Calu3 (cell line): ENCODE measurements around the gene TGFBR2. TPM values are rescaled to one million over a fixed set of nuclear protein-coding genes. Genes with fewer than 3 reads are reported as not detected.
A peak's percentile ranks its signal among the peaks of the same experiment; 100 is the strongest.

Experiments
- BruUV-seq: library from RNA; stranded (reverse); fragments of 400-500 nt; replicated peaks from 2 replicates; lab custom pipeline; 2021; lab: Mats Ljungman, UMichigan
- CTCF ChIA-PET: fragments of 300-600 bp; sonication (Branson Sonifier 250); formaldehyde crosslinking; loops from one replicate; lab custom pipeline; 2022; ENCODE audit warnings: antibody characterized with exemption; lab: Charles Lee
- DNase-seq: peaks from one replicate; pipeline ENCODE4 v3.0.0; 2022
- H3K27ac Mint-ChIP-seq: one replicate; pipeline ENCODE4 v1.8.0; 2022; ENCODE audit warnings: mixed read lengths; ENCODE audit not compliant: unreplicated experiment
- H3K27me3 Mint-ChIP-seq: one replicate; pipeline ENCODE4 v1.8.0; 2022; ENCODE audit warnings: mixed read lengths; ENCODE audit not compliant: unreplicated experiment
- H3K36me3 Mint-ChIP-seq: one replicate; pipeline ENCODE4 v1.8.0; 2022; ENCODE audit warnings: mild to moderate bottlenecking, moderate library complexity, mixed read lengths; ENCODE audit not compliant: insufficient read depth, unreplicated experiment
- H3K4me1 Mint-ChIP-seq: one replicate; pipeline ENCODE4 v1.8.0; 2022; ENCODE audit warnings: mild to moderate bottlenecking, low read depth, mixed read lengths; ENCODE audit not compliant: unreplicated experiment
- H3K4me3 Mint-ChIP-seq: one replicate; pipeline ENCODE4 v1.8.0; 2022; ENCODE audit warnings: mild to moderate bottlenecking, low read depth, moderate library complexity, mixed read lengths; ENCODE audit not compliant: unreplicated experiment
- H3K9me3 Mint-ChIP-seq: one replicate; pipeline ENCODE4 v1.8.0; 2022; ENCODE audit warnings: low read depth, mixed read lengths; ENCODE audit not compliant: unreplicated experiment
- intact Hi-C: fragments of 100-400 bp; cut with micrococcal nuclease; formaldehyde crosslinking; loops from one replicate; pipeline ENCODE4 v1.10.0; 2022; ENCODE audit not compliant: unreplicated experiment
- total RNA-seq: library from RNA; stranded (reverse); gene quantifications from 2 replicates; pipeline ENCODE4 v1.2.3, GENCODE V29; 2022
- TF ChIP-seq, protein P1 (sequence below): fragments of 200-600 bp; IDR thresholded peaks from one replicate; pipeline ENCODE4 v1.8.0; 2022; ENCODE audit warnings: antibody characterized with exemption; ENCODE audit not compliant: unreplicated experiment

Gene TGFBR2
- total RNA-seq, 1 experiment from 2014 or later = 105 TPM

DNA sequence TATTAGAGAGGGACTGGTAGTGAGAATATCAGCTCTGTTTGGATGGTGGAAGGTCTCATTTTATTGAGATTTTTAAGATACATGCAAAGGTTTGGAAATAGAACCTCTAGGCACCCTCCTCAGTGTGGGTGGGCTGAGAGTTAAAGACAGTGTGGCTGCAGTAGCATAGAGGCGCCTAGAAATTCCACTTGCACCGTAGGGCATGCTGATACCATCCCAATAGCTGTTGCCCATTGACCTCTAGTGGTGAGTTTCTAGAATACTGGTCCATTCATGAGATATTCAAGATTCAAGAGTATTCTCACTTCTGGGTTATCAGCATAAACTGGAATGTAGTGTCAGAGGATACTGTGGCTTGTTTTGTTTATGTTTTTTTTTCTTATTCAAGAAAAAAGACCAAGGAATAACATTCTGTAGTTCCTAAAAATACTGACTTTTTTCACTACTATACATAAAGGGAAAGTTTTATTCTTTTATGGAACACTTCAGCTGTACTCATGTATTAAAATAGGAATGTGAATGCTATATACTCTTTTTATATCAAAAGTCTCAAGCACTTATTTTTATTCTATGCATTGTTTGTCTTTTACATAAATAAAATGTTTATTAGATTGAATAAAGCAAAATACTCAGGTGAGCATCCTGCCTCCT lies 87.2 kb downstream of the TGFBR2 start:
- peak; percentile 45 for DNase-seq
- peaks cover 38% of the 10 kb centered on the region for H3K36me3 Mint-ChIP-seq
- TF ChIP-seq, protein P1, sequence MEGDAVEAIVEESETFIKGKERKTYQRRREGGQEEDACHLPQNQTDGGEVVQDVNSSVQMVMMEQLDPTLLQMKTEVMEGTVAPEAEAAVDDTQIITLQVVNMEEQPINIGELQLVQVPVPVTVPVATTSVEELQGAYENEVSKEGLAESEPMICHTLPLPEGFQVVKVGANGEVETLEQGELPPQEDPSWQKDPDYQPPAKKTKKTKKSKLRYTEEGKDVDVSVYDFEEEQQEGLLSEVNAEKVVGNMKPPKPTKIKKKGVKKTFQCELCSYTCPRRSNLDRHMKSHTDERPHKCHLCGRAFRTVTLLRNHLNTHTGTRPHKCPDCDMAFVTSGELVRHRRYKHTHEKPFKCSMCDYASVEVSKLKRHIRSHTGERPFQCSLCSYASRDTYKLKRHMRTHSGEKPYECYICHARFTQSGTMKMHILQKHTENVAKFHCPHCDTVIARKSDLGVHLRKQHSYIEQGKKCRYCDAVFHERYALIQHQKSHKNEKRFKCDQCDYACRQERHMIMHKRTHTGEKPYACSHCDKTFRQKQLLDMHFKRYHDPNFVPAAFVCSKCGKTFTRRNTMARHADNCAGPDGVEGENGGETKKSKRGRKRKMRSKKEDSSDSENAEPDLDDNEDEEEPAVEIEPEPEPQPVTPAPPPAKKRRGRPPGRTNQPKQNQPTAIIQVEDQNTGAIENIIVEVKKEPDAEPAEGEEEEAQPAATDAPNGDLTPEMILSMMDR = peak; percentile 51
- peaks cover 35% of the 10 kb centered on the region for H3K4me1 Mint-ChIP-seq
- H3K9me3 Mint-ChIP-seq = no peaks in the 10 kb centered on the region
- H3K27me3 Mint-ChIP-seq = no peaks in the 10 kb centered on the region
- CTCF ChIA-PET = interaction anchor here (0.5 to 1.7 kb wide), 6 partner anchors 62 to 651 kb away, joined by 3 to 8 read pairs (median 4); partner anchors contain the start of gene TGFBR2
- no peak overlapping the region for H3K4me3 Mint-ChIP-seq
- no peak overlapping the region for H3K27ac Mint-ChIP-seq
- BruUV-seq = TSS peak; percentile 34
- intact Hi-C loops = loop anchor here (1.0 to 5.0 kb wide), 5 partner anchors 156 to 651 kb away; no protein-coding TSS in a partner anchor

DNA sequence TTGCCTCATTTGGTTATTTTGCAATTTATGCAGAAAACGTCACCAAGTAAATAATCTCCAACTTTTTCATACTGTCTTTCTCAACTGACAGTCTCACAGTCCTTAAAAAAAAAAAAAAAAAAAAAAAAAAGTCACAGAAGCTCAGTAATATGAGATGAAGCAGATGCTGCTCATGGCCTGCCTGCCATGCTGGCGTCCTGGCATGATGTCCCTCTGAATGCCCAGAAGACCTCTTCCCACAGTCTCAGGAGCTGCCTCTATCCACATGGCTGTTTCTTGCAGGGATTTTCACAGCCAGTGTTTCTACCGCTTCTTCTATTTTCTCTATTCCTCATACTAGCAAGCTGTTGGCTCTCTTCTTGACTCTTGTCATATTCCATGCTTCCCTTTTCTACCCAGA lies 87.7 kb downstream of the TGFBR2 start:
- H3K4me3 Mint-ChIP-seq = no peak overlapping the region
- TF ChIP-seq, protein P1 = no peak
- H3K27me3 Mint-ChIP-seq = no peaks in the 10 kb centered on the region
- no peak overlapping the region for H3K27ac Mint-ChIP-seq
- no peak for DNase-seq
- H3K4me1 Mint-ChIP-seq = peaks cover 30% of the 10 kb centered on the region
- H3K9me3 Mint-ChIP-seq = no peaks in the 10 kb centered on the region
- peaks cover 38% of the 10 kb centered on the region for H3K36me3 Mint-ChIP-seq
- no TSS peak for BruUV-seq
- CTCF ChIA-PET = interaction anchor here (0.5 to 1.7 kb wide), 5 partner anchors 70 to 652 kb away, joined by 3 to 8 read pairs (median 5); partner anchors contain the start of gene TGFBR2
- intact Hi-C loops = loop anchor here (5.0 kb wide), 4 partner anchors 157 to 652 kb away; no protein-coding TSS in a partner anchor

DNA sequence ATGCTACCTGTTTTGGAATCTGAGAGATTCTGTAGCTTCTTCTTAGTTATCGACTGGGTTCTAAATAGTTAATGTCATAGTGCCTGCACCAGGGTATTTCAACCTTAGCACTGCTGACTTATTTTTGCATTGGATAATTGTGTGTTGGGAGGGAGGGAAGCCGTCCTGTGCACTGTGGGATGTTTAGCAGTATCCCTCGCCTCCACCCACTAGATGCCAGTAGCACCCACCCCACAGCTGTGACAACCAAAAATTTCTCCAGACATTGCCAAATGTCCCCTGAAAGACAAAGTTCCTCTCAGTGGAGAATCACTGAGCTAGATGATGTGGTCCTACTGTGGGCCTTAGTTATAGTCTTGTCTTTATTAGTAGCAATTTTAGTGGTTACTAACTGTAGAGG lies 88.3 kb downstream of the TGFBR2 start:
- no TSS peak for BruUV-seq
- DNase-seq = no peak
- H3K36me3 Mint-ChIP-seq = peaks cover 38% of the 10 kb centered on the region
- CTCF ChIA-PET = interaction anchor here (0.5 to 1.7 kb wide), 2 partner anchors 306 to 363 kb away, joined by 3 to 5 read pairs; no protein-coding TSS in a partner anchor
- no peaks in the 10 kb centered on the region for H3K27me3 Mint-ChIP-seq
- TF ChIP-seq, protein P1 = no peak
- H3K4me3 Mint-ChIP-seq = no peak overlapping the region
- no peaks in the 10 kb centered on the region for H3K9me3 Mint-ChIP-seq
- intact Hi-C loops = loop anchor here (5.0 kb wide), 4 partner anchors 157 to 652 kb away; no protein-coding TSS in a partner anchor
- no peak overlapping the region for H3K27ac Mint-ChIP-seq
- H3K4me1 Mint-ChIP-seq = peaks cover 25% of the 10 kb centered on the region

DNA sequence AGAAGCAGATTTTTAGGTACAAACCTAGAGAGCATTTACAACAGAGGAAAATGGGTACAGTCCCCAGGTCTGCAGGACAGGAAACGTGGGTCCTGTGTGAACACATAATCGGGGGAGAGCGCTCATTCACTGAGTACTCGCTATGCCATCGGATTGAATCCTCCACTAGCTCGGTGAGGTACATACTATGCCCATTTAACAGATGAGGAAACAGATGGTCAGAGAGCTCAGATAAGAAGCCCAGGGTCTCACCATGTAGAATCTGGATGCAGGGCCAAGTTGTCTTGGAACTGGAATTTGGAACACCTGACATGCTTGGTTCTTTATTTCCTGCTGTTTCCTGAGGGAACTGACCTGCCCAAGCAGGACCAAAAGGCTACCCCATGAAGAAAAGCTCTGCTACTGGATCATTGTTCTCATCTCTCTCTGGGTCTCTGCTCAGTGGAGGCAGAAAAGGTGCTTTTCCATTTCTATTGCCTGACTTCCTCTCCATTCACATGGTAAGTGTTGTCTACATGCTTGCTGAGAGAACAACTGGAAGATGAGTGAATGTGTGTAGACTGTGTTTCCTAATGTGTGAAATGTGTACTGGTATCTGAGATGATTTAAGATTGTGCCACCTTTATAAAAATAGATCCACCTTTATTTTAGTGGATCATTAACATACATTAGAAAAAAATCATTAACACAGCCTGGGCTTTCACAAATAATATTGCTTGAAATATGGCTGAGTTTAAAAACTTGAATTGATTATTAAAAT lies 89.1 kb downstream of the TGFBR2 start:
- CTCF ChIA-PET = no interaction called here
- Mint-ChIP-seq H3K4me3 (no peak overlapping the region), H3K27me3 (no peaks in the 10 kb centered on the region), H3K9me3 (no peaks in the 10 kb centered on the region), H3K27ac (peak overlapping the region; percentile 67), H3K36me3 (peaks cover 33% of the 10 kb centered on the region), H3K4me1 (peaks cover 22% of the 10 kb centered on the region)
- DNase-seq = no peak
- intact Hi-C loops = no loop called here
- no TSS peak for BruUV-seq
- TF ChIP-seq, protein P1 = no peak
